Measurements from ENCODE around the gene SLC2A8. TPM values are rescaled to one million over a fixed set of nuclear protein-coding genes. Genes with fewer than 3 reads are reported as not detected.

SLC2A8 gene
- total RNA-seq, 4 donors from 2014 or later, result 17.1 to 46.9 (median 35.9) TPM

DNA sequence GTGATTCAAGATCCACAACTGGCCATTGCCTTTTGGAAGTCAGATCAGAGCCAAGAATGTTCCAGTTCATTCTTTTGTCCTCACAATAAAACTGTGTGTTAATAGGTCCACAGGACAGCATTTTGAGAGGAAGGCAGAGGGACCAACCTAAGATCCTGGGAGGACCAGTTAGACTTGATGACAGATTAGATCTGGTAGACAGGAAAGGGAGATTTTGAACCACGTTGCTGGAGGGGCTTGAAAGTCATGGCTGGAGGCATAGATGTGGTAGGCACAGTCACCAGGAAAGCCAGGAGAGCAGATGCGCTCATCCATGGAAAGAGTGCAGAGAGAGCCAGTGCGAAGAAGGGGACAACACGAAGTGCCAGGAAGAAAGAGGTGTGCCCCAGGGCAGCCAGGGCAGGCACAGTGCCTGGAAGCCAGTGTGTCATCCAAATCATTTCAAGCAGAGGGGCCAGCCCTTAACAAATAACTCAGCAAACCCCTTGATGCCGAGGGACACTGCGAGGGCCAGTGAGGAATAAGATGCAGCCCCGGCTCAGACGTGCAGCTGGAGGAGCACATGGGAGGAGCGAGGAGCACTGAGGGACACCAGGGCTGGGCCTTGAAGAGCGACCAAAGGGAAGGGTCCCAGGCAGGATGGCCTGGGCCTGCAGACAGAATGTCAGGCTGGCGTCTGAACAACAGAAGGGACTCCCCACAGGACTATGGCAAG, 12.8 kb upstream of the SLC2A8 start:
- TF ChIP-seq, protein P1, sequence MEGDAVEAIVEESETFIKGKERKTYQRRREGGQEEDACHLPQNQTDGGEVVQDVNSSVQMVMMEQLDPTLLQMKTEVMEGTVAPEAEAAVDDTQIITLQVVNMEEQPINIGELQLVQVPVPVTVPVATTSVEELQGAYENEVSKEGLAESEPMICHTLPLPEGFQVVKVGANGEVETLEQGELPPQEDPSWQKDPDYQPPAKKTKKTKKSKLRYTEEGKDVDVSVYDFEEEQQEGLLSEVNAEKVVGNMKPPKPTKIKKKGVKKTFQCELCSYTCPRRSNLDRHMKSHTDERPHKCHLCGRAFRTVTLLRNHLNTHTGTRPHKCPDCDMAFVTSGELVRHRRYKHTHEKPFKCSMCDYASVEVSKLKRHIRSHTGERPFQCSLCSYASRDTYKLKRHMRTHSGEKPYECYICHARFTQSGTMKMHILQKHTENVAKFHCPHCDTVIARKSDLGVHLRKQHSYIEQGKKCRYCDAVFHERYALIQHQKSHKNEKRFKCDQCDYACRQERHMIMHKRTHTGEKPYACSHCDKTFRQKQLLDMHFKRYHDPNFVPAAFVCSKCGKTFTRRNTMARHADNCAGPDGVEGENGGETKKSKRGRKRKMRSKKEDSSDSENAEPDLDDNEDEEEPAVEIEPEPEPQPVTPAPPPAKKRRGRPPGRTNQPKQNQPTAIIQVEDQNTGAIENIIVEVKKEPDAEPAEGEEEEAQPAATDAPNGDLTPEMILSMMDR (IDR thresholded peaks at IDR 0.05; ENCODE audit: low read depth), result no peak

DNA sequence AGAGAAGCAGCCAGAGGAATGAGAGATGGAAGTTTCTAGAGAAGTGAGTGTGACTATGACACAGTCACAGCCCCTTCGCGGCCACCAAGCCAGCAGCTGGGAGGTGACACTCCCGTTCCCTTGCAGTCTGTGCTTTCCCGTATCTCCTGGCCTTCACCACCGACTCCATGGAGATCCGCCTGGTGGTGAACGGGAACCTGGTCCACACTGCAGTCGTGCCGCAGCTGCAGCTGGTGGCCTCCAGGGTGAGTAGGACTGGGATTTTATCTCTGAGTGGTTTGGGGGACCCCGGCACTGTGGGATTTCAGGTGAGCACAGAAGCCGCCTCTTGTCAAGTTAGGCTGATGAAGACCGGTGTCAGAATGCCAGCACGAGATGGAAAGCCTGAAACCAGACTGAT, 12.1 kb upstream of the SLC2A8 start:
- TF ChIP-seq, protein P1 (IDR thresholded peaks at IDR 0.05; ENCODE audit: low read depth), result no peak

DNA sequence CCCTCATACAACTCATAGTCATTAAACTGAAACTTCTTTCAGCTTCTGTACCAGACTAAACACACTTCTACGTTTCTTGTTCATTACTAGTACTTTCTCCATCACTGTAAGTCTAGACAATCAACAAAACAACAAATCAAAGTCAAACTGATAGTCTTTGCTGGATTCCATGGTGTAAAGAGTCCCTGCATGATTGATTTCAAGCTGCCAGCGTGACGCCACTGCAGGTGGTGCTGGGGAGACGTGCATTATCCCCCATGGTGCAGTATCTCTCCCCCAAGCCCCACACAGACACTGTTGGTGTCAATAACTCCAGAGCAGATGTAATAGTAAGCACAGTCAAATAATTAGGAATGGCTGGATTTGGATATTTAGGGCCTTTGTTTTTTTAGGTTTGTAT, 10.7 kb upstream of the SLC2A8 start:
- TF ChIP-seq, protein P1 (IDR thresholded peaks at IDR 0.05; ENCODE audit: low read depth), result no peak

DNA sequence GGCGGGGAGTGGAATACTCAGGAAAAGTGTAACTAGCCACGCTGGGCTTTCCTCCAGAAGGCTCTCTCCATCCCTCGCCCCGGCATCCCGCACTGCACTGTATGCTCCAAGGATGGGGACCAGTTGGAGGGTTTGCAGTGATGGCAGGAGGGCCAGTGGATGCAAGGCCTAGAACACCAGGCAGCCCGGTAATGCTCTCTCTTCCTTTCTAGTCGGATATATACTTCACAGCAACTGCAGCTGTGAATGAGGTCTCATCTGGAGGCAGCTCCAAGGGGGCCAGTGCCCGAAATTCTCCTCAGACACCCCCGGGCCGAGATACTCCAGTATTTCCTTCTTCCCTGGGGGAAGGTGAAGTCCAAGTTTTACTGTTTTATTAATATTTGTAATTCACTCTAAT, 10.0 kb upstream of the SLC2A8 start:
- TF ChIP-seq, protein P1 (IDR thresholded peaks at IDR 0.05; ENCODE audit: low read depth), result no peak

DNA sequence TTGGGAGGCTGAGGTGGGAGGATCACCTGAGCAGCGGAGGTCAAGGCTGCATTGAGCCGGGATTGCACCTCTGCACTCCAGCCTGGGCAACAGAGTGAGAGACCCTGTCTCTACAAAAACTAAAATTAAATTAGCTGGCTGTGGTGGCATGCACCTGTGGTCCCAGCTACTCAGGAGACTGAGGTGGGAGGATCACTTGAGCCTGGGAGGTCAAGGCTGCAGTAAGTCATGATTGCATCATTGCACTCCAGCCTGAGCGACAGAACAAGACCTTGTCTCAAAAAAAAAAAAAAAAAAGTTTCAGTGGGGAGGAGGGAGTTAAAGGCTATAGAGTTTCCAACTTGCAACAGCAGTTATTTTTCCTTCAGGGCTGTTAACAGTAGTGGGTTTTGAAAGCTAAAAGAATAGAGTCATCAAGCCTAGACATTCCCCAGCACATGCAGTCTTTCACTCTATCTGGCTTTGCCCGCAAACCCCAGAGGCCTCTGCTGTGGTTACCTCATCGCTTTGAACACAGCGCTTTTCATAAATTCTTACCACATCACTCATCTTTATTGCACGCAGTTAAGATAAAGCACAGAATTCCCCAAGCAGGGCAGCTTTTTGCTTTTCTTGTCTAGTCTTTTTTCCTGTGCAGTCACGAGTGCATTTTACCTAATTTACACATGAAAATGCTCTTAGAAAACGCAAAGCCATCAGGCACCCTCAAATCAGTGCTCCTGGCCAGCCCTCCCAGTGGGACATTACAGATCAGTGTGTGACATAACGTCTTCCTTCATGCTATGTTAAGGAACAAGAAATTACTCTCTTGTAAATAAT, 8.7 kb upstream of the SLC2A8 start:
- TF ChIP-seq, protein P1 (IDR thresholded peaks at IDR 0.05; ENCODE audit: low read depth), result no peak

DNA sequence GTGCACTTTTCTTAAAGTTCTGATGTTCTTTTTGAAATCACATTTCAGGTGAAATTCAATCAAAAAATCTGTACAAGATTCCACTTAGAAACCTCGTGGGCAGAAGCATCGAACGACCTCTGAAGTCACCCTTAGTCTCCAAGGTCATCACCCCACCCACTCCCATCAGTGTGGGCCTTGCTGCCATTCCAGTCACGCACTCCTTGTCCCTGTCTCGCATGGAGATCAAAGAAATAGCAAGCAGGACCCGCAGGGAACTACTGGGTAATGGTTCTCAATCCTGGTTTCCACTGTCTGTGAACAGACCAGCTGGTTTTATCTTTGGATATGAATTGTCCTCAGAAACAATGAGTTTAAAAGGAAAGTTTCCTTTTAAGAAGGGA, 8.1 kb upstream of the SLC2A8 start:
- TF ChIP-seq, protein P1 (IDR thresholded peaks at IDR 0.05; ENCODE audit: low read depth), result no peak
